Smooth muscle cell (in vitro differentiated cells): ENCODE data around the gene GPR119. TPM values are rescaled to one million over a fixed set of nuclear protein-coding genes. Genes with fewer than 3 reads are reported as not detected.

Source experiments
- DNase-seq: peaks from one replicate; lab custom pipeline; 2025; ENCODE audit not compliant: unreplicated experiment; lab: John Stamatoyannopoulos, UW
- H2AFZ ChIP-seq: fragments of 200-600 bp; sonication (generic); 2 replicates; pipeline ENCODE4 v1.6.0; 2016; ENCODE audit warnings: antibody characterized with exemption, low read depth, mild to moderate bottlenecking
- H3F3A ChIP-seq: fragments of 200-600 bp; sonication (generic); 2 replicates; pipeline ENCODE4 v1.6.0; 2017; ENCODE audit warnings: antibody characterized with exemption, low read depth
- H3K27ac ChIP-seq: fragments of 200-600 bp; sonication (generic); 2 replicates; pipeline ENCODE4 v1.5.1; 2016; ENCODE audit warnings: low read depth, mild to moderate bottlenecking
- H3K27me3 ChIP-seq: fragments of 200-600 bp; sonication (generic); 2 replicates; pipeline ENCODE4 v1.6.1; 2016; ENCODE audit warnings: low read depth, mild to moderate bottlenecking
- H3K36me3 ChIP-seq: fragments of 200-600 bp; sonication (generic); 2 replicates; pipeline ENCODE4 v1.5.1; 2016; ENCODE audit warnings: low read depth
- H3K4me1 ChIP-seq: fragments of 200-600 bp; sonication (generic); 2 replicates; pipeline ENCODE4 v1.5.1; 2016; ENCODE audit warnings: low read depth
- H3K4me2 ChIP-seq: fragments of 200-600 bp; sonication (generic); 2 replicates; pipeline ENCODE4 v1.6.0; 2016; ENCODE audit warnings: mild to moderate bottlenecking
- H3K4me3 ChIP-seq: fragments of 200-600 bp; sonication (generic); 2 replicates; pipeline ENCODE4 v1.5.1; 2016; ENCODE audit warnings: mild to moderate bottlenecking
- H3K79me2 ChIP-seq: fragments of 200-600 bp; sonication (generic); 2 replicates; pipeline ENCODE4 v1.6.0; 2016; ENCODE audit warnings: low read depth, mild to moderate bottlenecking
- H3K9ac ChIP-seq: fragments of 200-600 bp; sonication (generic); 2 replicates; pipeline ENCODE4 v1.6.0; 2016; ENCODE audit warnings: low read depth
- H3K9me3 ChIP-seq: fragments of 200-600 bp; sonication (generic); replicated peaks from 2 replicates; pipeline ENCODE4 v1.5.1; 2016; ENCODE audit warnings: low read depth
- H4K20me1 ChIP-seq: fragments of 200-600 bp; sonication (generic); 2 replicates; pipeline ENCODE4 v1.6.0; 2016; ENCODE audit warnings: low read depth
- WGBS: methylation state at CpG from one replicate; pipeline ENCODE4 v1.1.7; 2016; ENCODE audit warnings: low lambda C conversion rate; 5-methylcytosine and 5-hydroxymethylcytosine counted together
- polyA plus RNA-seq: library from polyadenylated mRNA; unstranded; fragments of >200 nt; fragmentation: Nextera tagmentation; extraction: Ambion mirVana; gene quantifications from 2 replicates; pipeline ENCODE4 v1.2.1, GENCODE V29; 2016
- total RNA-seq: library from RNA; depleted of rRNA; stranded (reverse); fragments of >200 nt; gene quantifications from 2 replicates; pipeline ENCODE4 v1.2.3, GENCODE V29; 2014
- TF ChIP-seq, protein P1 (sequence below): fragments of 200-600 bp; sonication (generic); IDR thresholded peaks from 2 replicates; pipeline ENCODE4 v1.5.1; 2017; ENCODE audit warnings: borderline replicate concordance, mild to moderate bottlenecking, antibody characterized with exemption; ENCODE audit not compliant: insufficient read depth, poor library complexity, severe bottlenecking

Gene GPR119
- total and polyA plus RNA-seq, 2 experiments from 2014 or later = not detected

DNA sequence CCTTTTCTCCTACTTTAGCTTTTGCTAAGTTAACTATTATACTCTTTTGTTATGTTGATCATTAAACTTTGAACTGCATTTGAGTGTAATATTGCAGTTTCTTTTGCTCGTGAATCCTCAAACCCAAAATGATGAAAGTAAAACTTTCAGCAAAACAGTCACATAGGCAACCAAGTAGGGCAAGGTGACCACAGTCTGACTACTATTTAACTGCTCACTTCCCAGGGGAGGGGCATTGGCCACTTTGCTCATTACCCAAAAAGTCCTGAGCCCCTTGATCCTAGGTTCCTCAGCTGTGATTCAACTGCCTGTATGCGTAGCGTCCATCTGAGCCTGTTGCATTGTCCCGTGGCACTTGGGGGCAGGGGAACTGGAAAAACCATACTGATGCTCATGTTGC lies 33.3 kb upstream of the GPR119 start:
- Histone ChIP-seq H3K4me2 (no peak overlapping the region), H3K4me1 (no peaks in the 10 kb centered on the region), H3K79me2 (no peaks in the 10 kb centered on the region), H3K36me3 (no peaks in the 10 kb centered on the region), H3K4me3 (no peak overlapping the region), H2AFZ (no peak overlapping the region), H3K27me3 (no peaks in the 10 kb centered on the region), H3K27ac (no peak overlapping the region), H3K9me3 (no peaks in the 10 kb centered on the region), H4K20me1 (no peaks in the 10 kb centered on the region), H3K9ac (no peak overlapping the region), H3F3A (no peaks in the 10 kb centered on the region)
- TF ChIP-seq, protein P1, sequence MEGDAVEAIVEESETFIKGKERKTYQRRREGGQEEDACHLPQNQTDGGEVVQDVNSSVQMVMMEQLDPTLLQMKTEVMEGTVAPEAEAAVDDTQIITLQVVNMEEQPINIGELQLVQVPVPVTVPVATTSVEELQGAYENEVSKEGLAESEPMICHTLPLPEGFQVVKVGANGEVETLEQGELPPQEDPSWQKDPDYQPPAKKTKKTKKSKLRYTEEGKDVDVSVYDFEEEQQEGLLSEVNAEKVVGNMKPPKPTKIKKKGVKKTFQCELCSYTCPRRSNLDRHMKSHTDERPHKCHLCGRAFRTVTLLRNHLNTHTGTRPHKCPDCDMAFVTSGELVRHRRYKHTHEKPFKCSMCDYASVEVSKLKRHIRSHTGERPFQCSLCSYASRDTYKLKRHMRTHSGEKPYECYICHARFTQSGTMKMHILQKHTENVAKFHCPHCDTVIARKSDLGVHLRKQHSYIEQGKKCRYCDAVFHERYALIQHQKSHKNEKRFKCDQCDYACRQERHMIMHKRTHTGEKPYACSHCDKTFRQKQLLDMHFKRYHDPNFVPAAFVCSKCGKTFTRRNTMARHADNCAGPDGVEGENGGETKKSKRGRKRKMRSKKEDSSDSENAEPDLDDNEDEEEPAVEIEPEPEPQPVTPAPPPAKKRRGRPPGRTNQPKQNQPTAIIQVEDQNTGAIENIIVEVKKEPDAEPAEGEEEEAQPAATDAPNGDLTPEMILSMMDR = no peak
- DNase-seq = no peak
- 77% methylated on average over 4 of the region's 4 CpGs for WGBS

GRCh38 chrX:130418066-130418465 lies 32.6 kb upstream of the GPR119 start:
- H3K4me1 ChIP-seq = no peaks in the 10 kb centered on the region
- no peaks in the 10 kb centered on the region for H3K36me3 ChIP-seq
- H3F3A ChIP-seq = no peaks in the 10 kb centered on the region
- 81% methylated on average over 2 of the region's 2 CpGs for WGBS
- no peak overlapping the region for H2AFZ ChIP-seq
- no peaks in the 10 kb centered on the region for H3K9me3 ChIP-seq
- no peaks in the 10 kb centered on the region for H3K79me2 ChIP-seq
- no peak overlapping the region for H3K9ac ChIP-seq
- H4K20me1 ChIP-seq = no peaks in the 10 kb centered on the region
- no peak overlapping the region for H3K4me3 ChIP-seq
- no peak for DNase-seq
- TF ChIP-seq, protein P1 = no peak
- H3K27me3 ChIP-seq = no peaks in the 10 kb centered on the region
- H3K27ac ChIP-seq = no peak overlapping the region
- no peak overlapping the region for H3K4me2 ChIP-seq

GRCh38 chrX:130416785-130417184 lies 31.3 kb upstream of the GPR119 start:
- H3K27ac ChIP-seq = no peak overlapping the region
- H2AFZ ChIP-seq = no peak overlapping the region
- H3K79me2 ChIP-seq = no peaks in the 10 kb centered on the region
- 65% methylated on average over 4 of the region's 4 CpGs for WGBS
- no peak for DNase-seq
- H3K27me3 ChIP-seq = no peaks in the 10 kb centered on the region
- no peak overlapping the region for H3K9ac ChIP-seq
- H3K9me3 ChIP-seq = no peaks in the 10 kb centered on the region
- H4K20me1 ChIP-seq = no peaks in the 10 kb centered on the region
- no peaks in the 10 kb centered on the region for H3K36me3 ChIP-seq
- no peak overlapping the region for H3K4me3 ChIP-seq
- TF ChIP-seq, protein P1 = no peak
- no peaks in the 10 kb centered on the region for H3F3A ChIP-seq
- H3K4me1 ChIP-seq = no peaks in the 10 kb centered on the region
- H3K4me2 ChIP-seq = no peak overlapping the region

- Histone ChIP-seq H3K4me3 (no peak overlapping the region), H3K27ac (no peak overlapping the region), H3F3A (no peaks in the 10 kb centered on the region), H2AFZ (no peak overlapping the region), H4K20me1 (no peaks in the 10 kb centered on the region), H3K79me2 (no peaks in the 10 kb centered on the region), H3K36me3 (no peaks in the 10 kb centered on the region), H3K4me1 (no peaks in the 10 kb centered on the region), H3K9me3 (no peaks in the 10 kb centered on the region), H3K27me3 (no peaks in the 10 kb centered on the region), H3K4me2 (no peak overlapping the region), H3K9ac (no peak overlapping the region)
- DNase-seq = no peak
- TF ChIP-seq, protein P1 = no peak
- WGBS = 92% methylated on average over 7 of the region's 7 CpGs
Observed at GRCh38 chrX:130415201-130415600, 29.7 kb upstream of the GPR119 start.
